Ectodermal cell (in vitro differentiated cells): Measurements from ENCODE around the gene CD81.
"Not testable (repeated sequence)": the region's sequence is repeated elsewhere in the genome, so short reads cannot be mapped to it uniquely, and the experiment has no call there.

ENCODE experiments used
- H3K27ac ChIP-seq: 2 replicates; pipeline ENCODE4 v1.7.0; 2013; ENCODE audit warnings: mild to moderate bottlenecking, low read depth, low read length; ENCODE audit not compliant: insufficient read depth, poor library complexity, severe bottlenecking
- H3K27me3 ChIP-seq: 2 replicates; pipeline ENCODE4 v1.7.0; 2013; ENCODE audit warnings: mild to moderate bottlenecking, low read length; ENCODE audit not compliant: insufficient read depth, control insufficient read depth, poor library complexity, severe bottlenecking
- H3K36me3 ChIP-seq: one replicate; pipeline ENCODE4 v1.7.0; 2013; ENCODE audit warnings: low read length; ENCODE audit not compliant: control insufficient read depth, insufficient read depth
- H3K4me1 ChIP-seq: one replicate; pipeline ENCODE4 v1.7.0; 2013; ENCODE audit warnings: low read length; ENCODE audit not compliant: control insufficient read depth, insufficient read depth
- H3K4me3 ChIP-seq: 2 replicates; pipeline ENCODE4 v1.7.0; 2013; ENCODE audit warnings: low read depth, low read length, control low read depth; ENCODE audit not compliant: insufficient read depth
- H3K9me3 ChIP-seq: 2 replicates; pipeline ENCODE4 v1.7.0; 2013; ENCODE audit warnings: mild to moderate bottlenecking, low read length, moderate library complexity; ENCODE audit not compliant: control insufficient read depth
- WGBS, 2 experiments: methylation state at CpG; one replicate each; pipeline ENCODE4 v1.1.7; 2013; ENCODE audit warnings: missing lambda C conversion rate in 2 of 2; 5-methylcytosine and 5-hydroxymethylcytosine counted together

The CD81 gene

DNA sequence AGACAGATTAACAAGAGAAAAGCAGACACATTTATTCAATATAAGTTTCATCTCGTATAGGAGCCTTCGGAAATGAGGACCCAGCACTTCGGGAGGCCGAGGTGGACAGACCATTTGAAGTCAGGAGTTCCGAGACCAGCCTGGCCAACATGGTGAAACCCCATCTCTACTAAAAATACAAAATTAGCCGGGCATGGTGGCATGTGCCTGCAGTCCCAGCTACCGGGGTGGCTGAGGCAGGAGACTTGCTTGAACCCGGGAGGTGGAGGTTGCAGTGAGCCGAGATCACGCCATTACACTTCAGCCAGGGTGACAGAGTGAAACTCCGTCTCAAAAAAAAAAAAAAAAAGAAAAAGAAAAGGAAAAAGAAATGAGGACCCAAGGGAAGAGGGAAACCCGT, 12.7 kb upstream of the CD81 start:
- not testable (repeated sequence) for H3K9me3 ChIP-seq, H3K27me3 ChIP-seq, H3K4me3 ChIP-seq, H3K4me1 ChIP-seq, H3K36me3 ChIP-seq, H3K27ac ChIP-seq
- WGBS, 2 experiments = 92 to 93% methylated on average over 12 of the region's 12 CpGs

GRCh38 chr11:2365571-2366210, 11.4 kb upstream of the CD81 start:
- H3K27me3 ChIP-seq = no peaks in the 10 kb centered on the region
- no peaks in the 10 kb centered on the region for H3K4me1 ChIP-seq
- no peak overlapping the region for H3K27ac ChIP-seq
- no peak overlapping the region for H3K4me3 ChIP-seq
- no peaks in the 10 kb centered on the region for H3K36me3 ChIP-seq
- H3K9me3 ChIP-seq = no peaks in the 10 kb centered on the region
- 84 to 89% methylated on average over 16 of the region's 16 CpGs for WGBS, 2 experiments

DNA sequence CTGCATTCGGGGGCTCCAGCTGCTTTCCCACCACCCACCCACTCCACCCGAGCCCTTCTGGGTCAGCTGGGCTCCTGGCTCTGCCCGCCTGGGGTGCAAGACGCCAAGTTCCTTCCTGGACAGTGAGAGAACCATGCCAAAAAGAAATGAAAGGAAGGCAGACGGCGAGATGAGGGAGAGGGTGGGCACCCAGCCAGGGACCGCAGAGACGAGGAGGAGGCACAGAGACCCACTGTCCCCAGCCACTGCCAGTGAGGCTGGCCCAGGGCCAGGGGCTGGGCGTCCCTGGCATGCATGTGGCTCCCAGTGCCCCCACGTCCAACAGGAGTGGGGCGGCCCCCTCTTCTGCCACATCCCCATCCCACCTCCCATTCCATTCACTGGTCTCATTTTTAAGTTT, 10.8 kb upstream of the CD81 start:
- H3K36me3 ChIP-seq = no peaks in the 10 kb centered on the region
- 92 to 95% methylated on average over 11 of the region's 11 CpGs for WGBS, 2 experiments
- H3K9me3 ChIP-seq = no peaks in the 10 kb centered on the region

DNA sequence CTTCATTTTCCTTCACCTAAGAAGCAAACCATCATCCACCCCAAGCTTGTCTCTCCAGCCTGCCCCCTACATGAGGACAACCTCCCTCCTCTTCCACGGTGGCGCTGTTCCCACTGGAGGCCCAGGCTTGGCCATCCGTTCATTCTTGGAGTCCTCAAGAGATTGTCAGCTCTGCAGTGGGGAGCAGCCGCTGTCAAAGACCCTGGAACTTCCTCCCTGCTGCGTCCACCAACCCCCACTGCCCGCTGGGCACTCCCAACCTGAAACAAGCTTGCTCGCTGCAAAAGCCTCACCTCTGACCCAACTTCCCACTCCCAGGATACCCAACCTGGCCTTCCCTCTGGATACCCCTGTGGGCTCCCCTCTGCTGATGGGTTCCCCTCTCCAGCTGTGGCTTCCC, 10.4 kb upstream of the CD81 start:
- Histone ChIP-seq H3K27ac (no peak overlapping the region), H3K27me3 (no peaks in the 10 kb centered on the region), H3K36me3 (no peaks in the 10 kb centered on the region), H3K9me3 (no peaks in the 10 kb centered on the region), H3K4me1 (no peaks in the 10 kb centered on the region), H3K4me3 (no peak overlapping the region)
- WGBS, 2 experiments = 87 to 88% methylated on average over 7 of the region's 7 CpGs

More for the DNA sequence above, 10.8 kb upstream of the CD81 start:
- H3K4me3 ChIP-seq = no peak overlapping the region
- H3K4me1 ChIP-seq = no peaks in the 10 kb centered on the region
- H3K27ac ChIP-seq = no peak overlapping the region
- no peaks in the 10 kb centered on the region for H3K27me3 ChIP-seq

- Histone ChIP-seq H3K27ac (no peak overlapping the region), H3K4me1 (no peaks in the 10 kb centered on the region), H3K36me3 (no peaks in the 10 kb centered on the region), H3K4me3 (no peak overlapping the region), H3K27me3 (no peaks in the 10 kb centered on the region), H3K9me3 (no peaks in the 10 kb centered on the region)
- 90 to 92% methylated on average over 17 of the region's 17 CpGs for WGBS, 2 experiments
Measured at GRCh38 chr11:2367266-2368160, 9.6 kb upstream of the CD81 start.

- no peaks in the 10 kb centered on the region for H3K4me1 ChIP-seq
Measured at GRCh38 chr11:2368178-2368850, 8.8 kb upstream of the CD81 start.

GRCh38 chr11:2368851-2369180, 8.3 kb upstream of the CD81 start:
- Histone ChIP-seq H3K4me1 (no peaks in the 10 kb centered on the region), H3K27me3 (no peaks in the 10 kb centered on the region), H3K36me3 (no peaks in the 10 kb centered on the region), H3K27ac (no peak overlapping the region), H3K4me3 (no peak overlapping the region), H3K9me3 (no peaks in the 10 kb centered on the region)
- WGBS, 2 experiments = 84 to 86% methylated on average over 10 of the region's 10 CpGs

More at GRCh38 chr11:2368178-2368850, 8.8 kb upstream of the CD81 start:
- Histone ChIP-seq H3K9me3 (no peaks in the 10 kb centered on the region), H3K27ac (no peak overlapping the region), H3K36me3 (no peaks in the 10 kb centered on the region), H3K4me3 (no peak overlapping the region), H3K27me3 (no peaks in the 10 kb centered on the region)
- WGBS, 2 experiments = 93 to 94% methylated on average over 7 of the region's 7 CpGs

DNA sequence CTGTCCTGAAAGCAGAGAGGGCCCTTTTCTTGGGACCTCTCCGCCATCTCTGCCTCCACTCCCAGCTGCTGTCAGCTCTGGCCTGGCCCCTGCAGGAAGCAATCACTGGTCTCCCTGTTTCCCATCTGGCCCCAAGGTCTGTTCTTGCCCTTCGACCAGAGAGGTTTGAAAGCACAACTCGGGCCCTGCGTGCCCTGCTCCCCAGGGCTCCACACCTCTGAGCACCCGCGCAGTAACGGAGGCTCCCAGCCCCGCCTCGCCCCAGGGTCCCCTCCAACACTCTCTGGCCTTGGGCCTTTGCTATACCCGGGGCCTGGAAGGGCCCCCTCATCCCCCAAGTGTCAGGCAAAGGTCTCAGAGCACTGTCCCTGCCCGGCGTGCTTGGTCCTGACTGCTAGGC, 7.8 kb upstream of the CD81 start:
- H3K9me3 ChIP-seq = no peaks in the 10 kb centered on the region
- WGBS, 2 experiments = 87 to 89% methylated on average over 12 of the region's 12 CpGs
- no peaks in the 10 kb centered on the region for H3K27me3 ChIP-seq
- H3K27ac ChIP-seq = no peak overlapping the region
- H3K4me3 ChIP-seq = no peak overlapping the region
- H3K36me3 ChIP-seq = no peaks in the 10 kb centered on the region
- no peaks in the 10 kb centered on the region for H3K4me1 ChIP-seq

DNA sequence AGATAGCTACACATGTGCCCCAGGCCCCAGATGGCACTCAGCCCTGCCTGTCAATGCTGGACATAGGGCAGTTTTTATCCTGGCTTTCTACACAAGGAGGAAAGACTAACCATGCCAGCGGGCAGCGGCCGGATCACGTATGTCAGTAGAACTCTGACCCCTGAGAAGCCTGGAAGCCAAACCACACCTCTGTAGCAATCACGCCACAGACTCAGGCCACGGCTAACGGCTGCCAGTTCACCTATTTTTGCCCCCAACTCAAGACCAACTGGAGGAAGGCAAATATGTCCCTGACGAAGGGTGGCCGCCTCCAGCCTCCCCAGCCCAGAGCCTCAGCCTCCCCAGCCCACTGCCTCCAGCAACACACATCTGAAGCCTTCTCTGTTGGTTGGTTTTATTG, 7.2 kb upstream of the CD81 start:
- Histone ChIP-seq H3K4me3 (no peak overlapping the region), H3K4me1 (no peaks in the 10 kb centered on the region), H3K27ac (no peak overlapping the region), H3K9me3 (no peaks in the 10 kb centered on the region), H3K27me3 (no peaks in the 10 kb centered on the region), H3K36me3 (no peaks in the 10 kb centered on the region)
- 90% methylated on average over 9 of the region's 9 CpGs for WGBS, 2 experiments

DNA sequence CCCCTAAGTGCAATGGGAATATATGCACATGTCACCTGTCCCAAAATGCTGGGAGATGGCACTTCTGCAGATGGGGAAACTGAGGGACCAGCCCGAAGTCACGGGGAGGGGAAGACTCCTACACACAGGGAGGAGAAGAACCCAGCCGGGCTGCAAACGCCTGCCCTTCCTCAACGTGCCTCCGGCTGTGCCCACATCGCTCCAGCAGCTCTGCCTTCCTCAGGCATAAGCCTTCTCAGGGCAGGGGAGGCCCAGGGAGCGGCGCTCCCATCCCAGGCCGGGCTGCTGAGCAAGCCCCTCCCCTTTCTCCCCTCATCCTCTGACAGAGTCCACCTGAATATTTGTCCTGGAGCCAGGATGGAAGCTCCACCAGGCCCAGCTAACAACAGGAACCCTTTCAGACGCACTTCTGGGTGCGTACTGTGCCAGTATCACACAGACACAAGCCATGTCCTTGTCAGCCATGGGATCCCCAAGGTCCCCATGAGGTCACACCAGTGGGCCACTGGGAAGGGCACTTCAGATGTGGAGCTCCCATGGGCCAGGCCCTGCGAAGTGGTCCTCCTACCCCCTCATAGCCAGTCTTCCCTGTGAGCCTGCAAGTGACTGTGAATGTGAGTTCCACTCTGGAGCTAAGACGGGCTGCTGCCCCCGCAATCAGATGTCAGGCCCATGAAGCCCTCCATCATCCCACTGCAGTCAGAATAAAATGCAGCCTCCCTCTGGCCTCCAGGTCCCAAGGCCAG, 2.5 kb upstream of the CD81 start:
- H3K9me3 ChIP-seq = no peaks in the 10 kb centered on the region
- no peak overlapping the region for H3K27ac ChIP-seq
- H3K4me3 ChIP-seq = no peak overlapping the region
- H3K4me1 ChIP-seq = peaks cover 8% of the 10 kb centered on the region
- WGBS, 2 experiments = 92% methylated on average over 15 of the region's 15 CpGs
- H3K27me3 ChIP-seq = peaks cover 8% of the 10 kb centered on the region
- H3K36me3 ChIP-seq = no peaks in the 10 kb centered on the region
